ENCODE measurements around the gene BRAF.

- TF ChIP-seq CTCF (IDR thresholded peaks at IDR 0.05) (peak; percentile 63 to 87 (median 74)), POLR2A (IDR thresholded peaks at IDR 0.05) (no peak)
These were observed 113.7 kb downstream of the BRAF start for GRCh38 chr7:140810830-140811556.

Measured in heart left ventricle (tissue), 13 donors.